GM12878 (cell line): Measurements from ENCODE around the gene ERC2.

Experiments used
- POLR2A ChIP-seq: IDR thresholded peaks from 2 replicates; pipeline ENCODE4 v1.6.1; 2011; ENCODE audit warnings: low read depth, mild to moderate bottlenecking, low read length
- RAD51 ChIP-seq: fragments of 450-650 bp; IDR thresholded peaks from 2 replicates; pipeline ENCODE4 v1.6.1; 2016; ENCODE audit warnings: moderate library complexity, mild to moderate bottlenecking, inconsistent platforms
- TF ChIP-seq, protein P1 (sequence below): IDR thresholded peaks from 2 replicates; pipeline ENCODE4 v1.6.1; 2012; ENCODE audit warnings: low read depth, low read length, improper control_type of control experiment

DNA sequence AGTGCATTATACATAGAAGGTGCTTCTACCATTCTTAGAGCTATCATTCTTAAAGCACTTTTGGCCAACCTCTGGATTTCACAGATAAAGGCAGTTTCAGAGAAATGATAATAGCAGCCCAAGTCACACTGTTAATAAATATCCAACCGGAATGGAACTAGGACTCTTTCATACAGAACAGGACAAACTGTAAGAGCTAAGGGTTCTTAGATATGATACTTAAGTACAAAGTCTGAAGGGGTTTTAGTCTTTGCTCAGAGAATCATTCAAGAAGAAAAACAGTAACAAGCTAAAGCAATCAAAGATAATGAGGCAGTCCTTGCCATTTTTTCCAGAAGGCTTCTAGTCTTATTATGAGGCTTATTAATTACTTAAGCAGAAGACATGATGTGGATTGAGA, 239.0 kb downstream of the ERC2 start:
- TF ChIP-seq, protein P1, sequence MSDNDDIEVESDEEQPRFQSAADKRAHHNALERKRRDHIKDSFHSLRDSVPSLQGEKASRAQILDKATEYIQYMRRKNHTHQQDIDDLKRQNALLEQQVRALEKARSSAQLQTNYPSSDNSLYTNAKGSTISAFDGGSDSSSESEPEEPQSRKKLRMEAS, result no peak
- no peak for TF ChIP-seq POLR2A
- TF ChIP-seq RAD51, result no peak
